Measurements from ENCODE around the gene CERK.
"Not testable (repeated sequence)": the region's sequence is repeated elsewhere in the genome, so short reads cannot be mapped to it uniquely, and the experiment has no call there.

CERK gene, protein sequence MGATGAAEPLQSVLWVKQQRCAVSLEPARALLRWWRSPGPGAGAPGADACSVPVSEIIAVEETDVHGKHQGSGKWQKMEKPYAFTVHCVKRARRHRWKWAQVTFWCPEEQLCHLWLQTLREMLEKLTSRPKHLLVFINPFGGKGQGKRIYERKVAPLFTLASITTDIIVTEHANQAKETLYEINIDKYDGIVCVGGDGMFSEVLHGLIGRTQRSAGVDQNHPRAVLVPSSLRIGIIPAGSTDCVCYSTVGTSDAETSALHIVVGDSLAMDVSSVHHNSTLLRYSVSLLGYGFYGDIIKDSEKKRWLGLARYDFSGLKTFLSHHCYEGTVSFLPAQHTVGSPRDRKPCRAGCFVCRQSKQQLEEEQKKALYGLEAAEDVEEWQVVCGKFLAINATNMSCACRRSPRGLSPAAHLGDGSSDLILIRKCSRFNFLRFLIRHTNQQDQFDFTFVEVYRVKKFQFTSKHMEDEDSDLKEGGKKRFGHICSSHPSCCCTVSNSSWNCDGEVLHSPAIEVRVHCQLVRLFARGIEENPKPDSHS

DNA sequence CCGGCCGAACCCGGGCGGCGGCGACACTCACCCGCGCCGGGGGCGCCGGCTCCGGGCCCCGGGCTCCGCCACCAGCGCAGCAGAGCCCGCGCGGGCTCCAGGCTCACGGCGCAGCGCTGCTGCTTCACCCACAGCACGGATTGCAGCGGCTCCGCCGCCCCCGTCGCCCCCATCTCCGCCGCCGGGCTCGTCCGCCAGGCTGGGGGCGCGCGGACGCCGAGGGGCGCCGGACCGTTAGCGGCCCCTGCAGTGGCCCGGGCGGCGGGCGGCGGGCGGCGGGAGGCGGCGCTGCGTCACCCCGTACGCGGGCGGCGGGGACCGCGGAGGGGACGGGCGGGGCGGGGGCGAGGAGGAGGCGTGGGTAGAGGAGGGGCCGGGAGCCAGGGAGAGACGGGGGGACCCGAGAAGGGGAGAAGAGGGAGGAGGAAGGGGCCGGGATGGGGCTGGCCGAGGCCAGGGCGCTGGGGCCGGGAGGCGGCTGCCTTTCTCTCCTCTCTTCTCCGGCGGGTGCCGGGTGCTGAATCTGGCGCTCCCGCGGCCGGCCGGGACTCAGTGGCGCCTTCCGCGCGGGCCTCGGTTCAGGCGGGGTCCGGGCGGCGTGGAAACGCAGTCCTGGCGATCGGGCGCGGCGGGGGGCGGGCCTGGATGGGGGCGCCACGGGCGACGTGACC is at the start of gene CERK:
TSS of gene CERK (minus strand) at position 277 of the 671 bp plus-strand sequence. CDS start at position 173, 104 bp downstream.
- DNase-seq: peak in 1 of 2 experiments; percentile 58

DNA sequence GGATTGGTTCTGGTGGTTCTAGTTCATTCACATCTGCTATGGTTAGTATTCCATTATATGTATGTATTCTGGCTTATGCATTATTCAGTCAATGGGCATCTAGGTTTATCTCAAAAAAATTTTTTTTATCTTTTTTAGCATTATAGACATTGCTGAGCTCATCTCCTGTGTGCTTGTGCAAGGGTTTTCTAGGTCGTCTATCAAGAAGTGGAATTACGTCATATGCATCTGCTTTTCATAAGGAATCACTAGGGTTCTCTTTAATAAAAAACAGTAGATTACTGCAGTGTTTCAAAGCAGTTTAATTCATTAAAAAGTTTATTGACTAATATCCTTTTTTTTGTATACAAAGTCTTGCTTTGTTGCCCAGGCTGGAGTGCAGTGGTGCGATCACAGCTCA is 45.7 kb upstream of the CERK start:
- DNase-seq: no peak

DNA sequence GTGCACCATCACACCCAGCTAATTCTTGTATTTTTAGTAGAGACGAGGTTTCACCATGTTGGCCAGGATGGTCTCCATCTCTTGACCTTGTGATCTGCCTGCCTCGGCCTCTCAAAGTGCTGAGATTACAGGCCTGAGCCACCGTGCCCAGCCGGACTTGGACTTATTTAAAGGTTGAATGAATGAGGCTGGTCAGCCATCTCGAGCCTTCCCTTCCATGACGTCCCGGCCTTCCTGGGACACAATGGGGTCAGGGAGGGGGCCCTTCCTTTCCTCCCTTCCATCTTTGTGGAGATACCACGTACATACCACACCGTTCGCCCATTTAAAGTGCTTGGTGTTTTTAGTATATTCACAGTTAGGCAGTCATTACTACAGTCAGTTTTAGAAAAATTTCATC is 44.1 kb upstream of the CERK start:
- not testable (repeated sequence) for DNase-seq

DNA sequence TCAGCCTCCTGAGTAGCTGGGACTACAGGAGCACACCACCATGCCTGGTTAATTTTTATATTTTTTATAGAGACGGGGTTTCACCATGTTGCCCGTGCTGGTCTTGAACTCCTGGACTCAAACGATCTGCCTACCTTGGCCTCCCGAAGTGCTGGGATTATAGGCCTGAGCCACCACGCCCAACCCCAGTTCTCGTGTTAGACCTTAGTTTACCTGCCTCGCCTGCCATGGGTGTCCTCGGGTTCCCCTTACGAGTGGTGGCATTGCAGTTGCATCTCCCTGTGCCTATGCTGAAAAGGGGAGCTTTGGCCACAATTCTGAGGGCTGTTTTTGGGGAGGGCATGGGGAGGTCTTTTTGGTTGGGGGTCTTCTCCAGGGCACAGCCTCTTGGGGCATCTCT is 43.2 kb upstream of the CERK start:
- no peak for DNase-seq

DNA sequence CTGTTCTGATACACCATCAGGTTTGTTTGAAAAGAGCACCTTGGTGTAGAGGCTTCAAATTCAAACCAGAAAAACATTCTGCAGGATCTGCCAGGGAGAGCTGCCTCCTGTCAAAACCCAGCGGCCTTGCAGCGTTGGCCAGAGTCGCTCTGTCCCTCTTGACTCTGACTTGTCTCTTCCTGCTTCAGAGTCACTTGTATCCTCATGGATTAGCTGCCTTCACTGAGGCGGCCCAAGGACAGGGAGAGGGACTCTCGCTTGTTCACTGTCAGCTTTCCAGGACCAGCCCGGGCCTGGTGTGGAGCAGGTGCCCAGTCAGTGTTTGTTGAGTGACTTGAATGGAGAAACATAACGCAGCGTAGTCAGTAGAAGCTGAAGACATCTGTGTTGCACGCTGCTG is 42.4 kb upstream of the CERK start:
- no peak for DNase-seq

DNA sequence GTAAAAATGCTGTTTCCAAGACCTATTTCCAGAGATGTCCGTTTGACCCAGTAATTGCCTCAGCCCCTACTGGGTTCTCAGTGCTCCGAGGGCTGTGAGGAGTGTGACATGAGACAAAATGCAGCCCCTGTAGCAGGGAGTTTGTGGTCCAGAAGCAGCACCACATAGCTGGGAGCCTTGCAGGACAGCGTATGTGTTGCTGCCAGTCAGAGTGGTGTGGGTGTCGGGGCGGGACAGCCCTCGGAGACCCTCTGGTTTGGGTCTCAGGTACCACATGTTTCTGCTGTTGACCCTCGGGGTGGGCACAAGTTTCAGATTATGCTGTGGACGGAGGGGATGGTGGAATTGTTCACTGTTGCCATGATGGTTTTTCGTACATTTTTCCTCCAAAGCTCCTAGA is 41.6 kb upstream of the CERK start:
- DNase-seq: no peak

DNA sequence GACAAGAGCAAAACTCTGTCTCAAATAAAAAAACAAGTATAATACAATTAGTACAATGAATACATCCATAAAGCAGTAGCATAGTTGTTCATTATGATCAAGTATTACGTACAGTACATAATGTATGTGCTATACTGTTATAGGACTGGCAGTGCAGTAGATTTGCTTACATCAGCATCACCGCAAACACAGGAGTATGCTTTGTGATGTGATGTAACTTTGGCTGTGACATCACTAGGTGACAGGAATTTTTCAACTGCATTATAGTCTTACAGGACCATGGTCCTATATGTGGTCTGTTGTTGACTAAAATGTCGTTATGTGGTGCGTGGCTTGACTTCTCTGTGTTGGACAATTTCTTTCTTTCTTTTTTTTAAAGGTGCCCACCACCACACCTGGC is 41.0 kb upstream of the CERK start:
- DNase-seq: no peak

DNA sequence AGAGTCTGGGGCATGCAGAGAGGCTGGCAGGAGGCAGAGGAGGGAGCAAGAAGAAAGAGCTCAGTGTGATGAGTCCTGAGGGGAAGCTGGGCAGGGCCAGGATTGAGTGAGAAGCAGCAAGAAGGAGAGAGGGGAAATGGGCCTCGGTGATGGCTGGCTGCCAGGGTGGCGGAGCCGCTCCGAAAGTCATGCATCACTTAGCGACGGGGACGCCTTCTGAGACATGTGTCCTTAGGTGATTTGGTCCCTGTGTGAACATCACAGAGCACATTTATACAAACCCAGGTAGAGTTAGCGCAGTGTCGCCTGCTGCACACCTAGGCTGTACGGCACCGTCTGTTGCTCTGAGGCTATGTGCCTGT is 39.5 kb upstream of the CERK start:
- no peak for DNase-seq

DNA sequence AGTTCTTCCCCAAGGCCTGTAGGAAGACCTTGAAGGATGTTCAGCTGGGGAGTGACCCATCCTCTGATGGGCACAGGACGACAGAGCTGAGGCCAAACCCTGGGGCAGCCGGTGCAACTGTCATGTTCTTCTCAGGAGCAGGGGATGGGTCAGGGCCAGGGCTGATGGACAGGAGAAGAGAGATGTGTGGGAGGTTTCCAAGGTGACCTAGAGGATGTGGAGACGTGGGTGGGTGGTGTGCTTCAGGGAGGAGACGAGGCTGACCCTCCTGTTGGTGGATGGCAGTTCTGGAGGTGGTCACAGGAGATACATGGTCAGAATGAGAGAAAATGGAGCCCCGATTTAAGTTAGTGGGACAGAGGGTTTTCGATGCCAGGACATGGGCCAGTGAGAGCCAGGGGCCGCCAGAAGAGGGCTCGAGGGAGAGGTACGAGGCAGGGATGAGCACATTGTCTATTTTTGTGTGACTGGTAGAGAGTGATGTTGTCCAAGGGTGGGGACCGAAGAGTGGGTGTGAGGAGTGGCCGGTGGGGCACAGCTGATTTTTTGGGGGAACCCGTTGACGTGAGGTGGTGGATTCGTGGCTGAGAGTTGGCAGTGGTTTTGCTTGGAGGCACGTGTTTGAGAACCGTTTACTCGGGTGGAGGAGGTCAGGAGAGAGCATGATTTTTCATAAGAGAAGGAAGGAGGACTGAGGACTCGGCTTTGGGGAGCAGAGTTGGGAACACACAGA is 39.0 kb upstream of the CERK start:
- no peak for DNase-seq

DNA sequence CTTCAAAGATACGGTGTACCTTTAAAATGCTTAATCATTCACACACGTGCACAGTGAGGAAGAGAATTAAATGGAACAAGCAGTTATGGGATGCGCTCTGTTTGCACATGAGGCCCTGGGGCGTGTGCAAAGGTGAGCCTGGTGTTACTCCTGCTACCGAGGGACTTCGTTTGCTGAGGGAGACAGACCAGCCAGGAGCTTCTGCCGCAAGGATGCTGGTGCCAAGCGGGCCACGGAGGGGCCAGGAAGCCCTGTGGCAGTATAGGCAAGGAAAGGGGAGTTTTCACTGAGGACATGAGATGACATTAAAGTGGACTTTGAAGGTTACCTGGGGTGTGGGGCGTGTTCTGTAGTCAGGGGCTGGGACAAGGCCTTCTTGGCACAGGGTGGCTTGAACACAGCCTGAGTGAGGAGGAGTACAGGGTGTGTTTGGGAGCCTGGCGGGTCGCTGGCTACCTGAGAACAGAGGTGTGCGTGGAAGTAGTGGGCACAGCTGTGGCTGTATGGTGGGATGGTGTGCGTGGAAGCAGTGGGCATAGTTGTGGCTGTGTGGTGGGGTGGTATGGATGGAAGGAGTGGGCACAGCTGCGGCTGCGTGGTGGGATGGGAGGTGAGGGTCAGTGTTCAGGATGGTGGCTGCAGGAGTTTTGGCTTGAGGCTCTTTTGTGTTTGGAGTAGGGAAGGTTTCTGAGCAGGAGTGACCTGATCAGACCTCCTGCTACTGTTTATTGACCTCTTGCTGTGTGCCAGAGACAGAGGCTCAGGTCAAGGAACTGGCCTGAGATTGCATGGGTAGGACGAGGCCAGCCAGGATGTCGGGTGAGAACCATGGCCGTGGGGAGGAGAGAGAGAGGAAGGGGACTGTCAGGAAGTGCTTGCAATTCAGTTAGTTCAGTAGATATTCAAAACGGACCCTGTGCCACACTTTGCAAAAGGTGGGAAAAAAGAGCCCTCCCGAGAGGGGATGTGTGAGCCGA is 38.1 kb upstream of the CERK start:
- DNase-seq: no peak

DNA sequence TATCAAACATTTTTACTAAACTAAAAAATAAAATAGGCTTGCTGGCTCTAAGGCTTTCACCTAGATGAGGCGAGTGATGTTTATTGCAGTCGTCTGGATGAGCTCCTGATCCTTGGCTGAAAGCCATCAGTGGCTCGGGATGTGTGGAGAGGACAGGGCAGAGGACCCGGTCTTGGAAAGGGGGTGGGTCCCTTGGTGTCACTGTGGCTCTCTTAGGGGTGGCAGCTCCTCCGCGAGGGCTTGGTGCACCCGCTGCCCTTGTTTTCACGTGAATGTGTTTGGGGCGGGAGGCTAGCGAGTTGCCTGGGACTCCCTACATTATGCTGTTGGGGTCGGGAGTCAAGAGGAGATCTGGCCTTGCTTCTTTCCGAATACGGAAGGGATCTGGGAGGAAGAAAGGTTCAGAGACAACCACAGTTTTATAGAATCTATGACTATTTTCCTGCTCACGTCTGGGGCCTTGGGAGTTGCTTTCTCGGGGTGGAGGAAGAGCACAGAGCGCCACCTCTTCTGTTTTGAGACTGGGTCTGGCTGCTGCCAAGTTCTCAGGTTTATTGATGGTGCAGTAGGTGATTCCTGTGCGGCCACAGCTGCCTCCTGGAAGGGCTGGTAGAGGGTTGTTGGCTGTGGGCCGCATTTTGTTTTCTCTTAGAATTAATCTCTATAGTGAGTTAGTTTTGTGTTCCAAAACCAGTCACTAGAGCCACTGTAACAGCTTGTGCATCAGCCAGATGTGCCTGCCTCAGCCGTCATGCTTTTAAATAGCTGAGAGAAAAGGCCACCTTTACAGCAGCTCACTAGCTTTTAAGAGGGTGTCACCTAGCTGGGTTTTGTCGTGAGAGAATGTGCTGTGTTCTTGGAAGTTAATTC is 37.2 kb upstream of the CERK start:
- DNase-seq: no peak

DNA sequence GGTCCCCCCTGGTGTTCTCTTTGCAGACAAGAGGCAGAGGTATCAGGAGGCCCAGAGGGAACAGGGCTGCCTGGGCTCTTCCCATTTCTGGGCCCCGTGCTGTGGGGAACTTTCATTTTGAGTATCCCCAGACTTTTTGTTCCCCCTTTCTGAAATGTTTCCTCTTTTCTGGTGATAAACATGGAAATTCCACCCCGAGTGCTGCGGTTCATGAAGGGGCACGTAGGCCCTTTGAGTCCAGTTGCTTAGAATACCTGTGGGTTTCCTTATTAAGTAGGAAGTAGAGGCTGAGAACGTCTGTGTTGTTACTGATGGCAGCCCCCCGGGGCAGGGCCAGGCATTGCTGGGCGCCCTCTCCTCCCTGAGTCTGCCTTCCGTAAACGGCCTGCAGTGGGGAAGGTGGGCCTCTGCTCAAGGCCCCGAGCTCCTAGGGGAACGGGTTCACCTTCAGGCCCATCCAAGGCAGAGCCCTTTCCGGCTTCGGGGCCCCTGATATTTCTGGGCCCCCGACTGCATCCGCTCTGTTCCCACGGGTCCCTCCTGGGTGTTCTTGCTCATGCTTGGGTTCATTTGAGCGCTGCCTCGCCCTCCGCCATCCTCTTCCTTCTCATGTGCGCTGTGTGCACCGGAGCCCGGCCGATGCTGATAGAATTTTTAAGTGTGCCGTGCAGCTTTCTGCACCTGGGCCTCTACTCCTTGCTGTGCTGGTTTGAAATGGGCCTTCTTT is 36.4 kb upstream of the CERK start:
- no peak for DNase-seq

DNA sequence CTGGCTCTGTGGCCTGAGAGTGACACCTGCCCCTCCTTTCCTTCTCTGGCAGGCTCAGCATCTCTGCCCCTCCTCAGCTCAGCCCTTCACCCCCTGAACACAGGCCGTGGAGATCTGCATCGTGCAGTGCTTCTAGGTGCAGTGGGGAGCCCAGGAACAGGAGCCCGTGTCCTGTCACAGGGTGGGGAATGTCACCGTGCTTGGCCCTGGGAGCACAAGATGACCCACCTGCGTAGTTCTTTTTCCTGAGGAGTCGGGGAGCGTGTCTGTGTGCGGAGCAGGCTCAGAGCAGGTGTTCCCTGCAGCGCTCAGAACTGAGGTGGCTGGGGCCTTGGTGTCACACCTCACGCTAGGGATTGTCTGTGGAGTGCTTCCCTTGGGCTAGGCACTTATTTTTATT is 35.0 kb upstream of the CERK start:
- DNase-seq: no peak

DNA sequence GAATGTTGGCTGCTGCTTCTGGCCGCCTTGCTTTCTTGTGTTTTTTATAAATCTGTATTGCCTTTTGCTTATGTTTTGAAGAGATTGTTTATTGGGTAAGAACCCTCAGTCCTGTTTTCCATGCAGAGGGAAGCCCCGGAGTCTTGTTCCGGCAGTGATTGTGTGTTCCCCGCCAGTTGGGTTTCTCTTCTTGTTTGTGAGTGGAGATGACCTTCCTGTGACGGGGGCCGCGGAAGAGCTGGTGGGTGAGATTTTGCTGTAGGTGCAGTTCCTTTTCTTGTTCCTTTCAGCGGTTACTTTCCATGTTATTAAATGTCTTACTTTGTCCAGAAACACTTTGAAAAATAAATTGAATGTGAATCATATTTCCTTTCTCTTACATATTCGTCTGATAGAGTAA is 32.7 kb upstream of the CERK start:
- DNase-seq: no peak

DNA sequence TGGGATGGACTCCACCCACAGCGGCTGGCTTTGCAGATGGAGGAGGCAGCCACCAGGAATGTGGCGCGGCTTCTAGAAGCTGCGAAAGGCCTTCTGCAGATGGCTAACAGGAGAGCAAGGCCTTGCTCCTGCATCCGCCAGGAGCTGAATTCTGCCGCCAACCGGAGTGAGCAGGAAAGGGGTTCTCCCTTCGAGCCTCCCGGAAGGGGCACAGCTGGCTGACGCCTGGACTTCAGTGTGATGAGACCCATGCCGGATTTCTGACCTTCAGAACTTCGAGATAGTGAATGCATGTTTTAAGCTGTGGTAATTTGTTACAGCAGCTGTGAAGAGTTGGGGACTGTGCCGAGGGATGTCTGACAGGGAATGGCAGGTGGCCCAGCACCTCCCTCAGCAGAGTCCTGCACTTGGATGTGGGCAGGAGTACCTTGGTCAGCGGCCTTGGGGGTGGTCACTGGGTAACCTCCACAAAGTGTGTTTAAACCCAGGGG is 32.1 kb upstream of the CERK start:
- DNase-seq: no peak

DNA sequence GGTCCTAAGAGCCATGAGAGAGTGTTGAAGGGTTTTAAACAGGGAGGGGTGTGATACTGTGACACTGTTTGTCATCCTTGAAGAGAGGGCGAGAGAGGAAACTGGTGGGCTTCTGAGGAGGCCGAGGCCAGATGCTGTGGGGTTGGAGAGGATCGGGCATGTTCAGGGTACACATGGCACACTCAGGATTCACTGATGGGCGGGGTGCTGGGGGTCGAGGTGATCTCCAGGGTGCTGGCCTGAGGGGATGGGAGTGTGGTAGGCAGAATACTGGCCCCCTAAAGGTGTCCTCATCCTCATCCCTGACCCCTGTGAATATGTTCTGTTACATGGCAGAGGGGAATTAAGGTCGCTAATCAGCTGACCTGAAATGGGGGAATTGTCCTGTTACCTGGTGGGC is 31.7 kb upstream of the CERK start:
- no peak for DNase-seq

DNA sequence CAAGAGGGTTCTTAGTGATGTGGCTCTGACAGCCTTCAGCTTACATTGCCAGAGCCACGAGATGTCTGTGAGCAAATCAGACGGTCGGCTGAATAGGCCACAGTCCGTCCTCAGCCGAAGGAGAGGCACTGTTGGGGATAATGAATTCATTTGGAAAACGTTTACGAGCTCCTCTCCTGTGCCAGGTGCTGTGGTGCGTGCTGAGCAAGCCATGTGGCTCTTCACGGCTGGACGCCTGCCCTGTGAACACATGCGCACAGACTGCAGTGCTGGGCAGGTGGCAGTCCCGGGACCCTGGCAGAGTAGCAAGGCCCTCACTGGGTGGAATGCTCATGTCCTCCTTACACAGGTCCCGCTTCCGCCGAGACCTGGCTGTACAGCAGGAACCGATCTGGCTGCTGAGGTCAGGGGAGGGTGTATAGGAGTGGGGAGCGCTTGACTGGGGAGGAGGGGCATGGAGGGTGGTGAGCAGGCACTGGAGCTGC is 31.2 kb upstream of the CERK start:
- peak; percentile 22 to 82 for DNase-seq

DNA sequence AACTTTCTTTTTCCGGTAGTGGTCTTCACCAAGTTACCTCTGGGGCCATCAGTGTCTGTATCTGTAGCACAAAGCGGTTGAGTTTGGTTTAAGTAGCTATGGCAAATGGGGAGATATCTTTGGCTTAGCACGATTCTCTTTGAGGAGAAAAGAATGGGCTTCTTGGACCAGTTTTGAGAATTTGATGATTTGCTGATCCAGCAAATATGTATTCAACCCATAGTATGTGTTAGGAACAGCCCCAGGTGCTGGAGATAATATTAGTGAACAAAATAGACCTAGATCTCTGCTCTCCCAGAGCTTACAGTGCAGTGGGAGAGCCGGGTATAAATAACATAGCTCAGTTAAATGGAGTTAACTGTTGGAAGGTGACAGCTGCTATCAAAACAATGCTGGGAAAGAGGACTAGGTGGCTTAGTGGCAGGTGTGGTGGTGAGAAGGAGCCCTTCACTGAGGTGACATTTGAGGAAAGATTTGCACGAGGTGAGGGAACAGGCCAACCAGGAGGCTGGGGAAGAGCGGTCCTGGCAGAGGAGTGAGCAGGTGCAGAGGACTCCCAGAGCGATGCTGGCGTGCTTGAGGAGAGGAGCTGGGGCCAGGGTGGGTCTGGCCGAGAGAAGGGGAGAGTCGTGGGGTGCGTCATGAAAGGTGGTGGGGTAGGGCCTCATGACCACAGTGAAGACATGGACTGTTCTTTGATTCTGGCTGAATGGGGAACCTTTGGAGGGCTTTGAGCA is 29.4 kb upstream of the CERK start:
- no peak for DNase-seq

DNA sequence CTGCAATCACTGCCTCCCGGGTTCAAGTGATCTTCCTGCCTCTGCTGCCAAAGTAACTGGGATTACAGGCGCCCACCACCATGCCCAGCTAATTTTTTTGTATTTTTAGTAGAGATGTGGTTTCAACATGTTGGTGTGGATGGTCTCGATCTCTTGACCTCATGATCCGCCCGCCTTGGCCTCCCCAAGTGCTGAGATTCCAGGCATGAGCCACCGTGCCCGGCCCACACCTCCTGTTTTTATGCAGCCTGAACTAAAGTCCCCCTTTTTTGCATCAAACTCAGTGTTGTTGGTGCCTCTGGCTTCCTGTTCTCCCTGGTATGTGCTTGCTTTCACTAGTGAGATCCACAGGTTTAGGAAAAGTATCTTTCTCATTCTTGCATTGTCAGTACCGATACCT is 28.6 kb upstream of the CERK start:
- no peak for DNase-seq

All from NCI-H524 (cell line).